Rectal smooth muscle tissue (tissue), 1 donor: Measurements from ENCODE around the gene WWOX.

Experiments used
- H3K27ac ChIP-seq: one replicate; pipeline ENCODE4 v1.7.0; 2013; ENCODE audit warnings: low read depth, low read length, inconsistent platforms
- H3K27me3 ChIP-seq: one replicate; pipeline ENCODE4 v1.7.0; 2013; ENCODE audit warnings: low read length; ENCODE audit not compliant: control insufficient read depth, insufficient read depth
- H3K36me3 ChIP-seq: one replicate; pipeline ENCODE4 v1.7.0; 2013; ENCODE audit warnings: low read length; ENCODE audit not compliant: control insufficient read depth, insufficient read depth
- H3K4me1 ChIP-seq: one replicate; pipeline ENCODE4 v1.7.0; 2013; ENCODE audit warnings: low read length; ENCODE audit not compliant: control insufficient read depth, insufficient read depth
- H3K4me3 ChIP-seq: one replicate; pipeline ENCODE4 v1.7.0; 2013; ENCODE audit warnings: low read length
- H3K9ac ChIP-seq: one replicate; pipeline ENCODE4 v1.7.0; 2013; ENCODE audit warnings: low read length

Gene WWOX

DNA sequence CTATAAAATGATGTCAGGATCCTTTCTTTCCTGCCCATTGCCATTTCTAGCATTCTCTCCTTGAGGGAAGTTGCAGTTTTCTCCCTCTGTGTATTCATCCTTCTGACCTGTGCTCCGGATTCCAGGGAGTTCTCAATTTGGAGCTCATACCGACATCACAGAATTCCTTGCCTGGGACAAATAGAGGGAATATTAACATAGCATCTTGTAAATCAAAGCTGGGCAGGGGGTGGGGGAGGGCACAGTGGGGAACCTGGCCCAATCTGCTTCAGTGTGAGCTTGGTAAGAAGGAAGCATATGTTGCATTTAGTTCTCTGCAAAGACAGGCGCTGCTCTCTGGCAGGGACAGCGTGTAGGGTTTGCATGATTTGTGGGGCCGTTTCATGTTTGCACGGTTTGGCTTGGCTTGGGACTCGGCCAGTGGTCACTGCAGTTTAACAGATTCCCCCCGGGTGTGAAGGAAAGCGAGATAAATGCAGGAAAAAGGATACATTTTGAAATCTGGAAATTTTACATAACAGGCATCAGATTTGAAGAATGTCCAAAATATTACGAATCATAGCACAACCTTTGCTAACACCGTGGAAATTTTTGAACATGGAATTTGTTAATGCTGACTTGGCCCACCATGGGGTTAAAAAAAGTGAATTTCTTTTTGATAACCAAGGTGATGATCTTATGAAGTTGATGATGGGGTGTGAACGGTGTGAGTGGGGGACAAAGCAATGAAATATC is 178.0 kb downstream of the WWOX start:
- Histone ChIP-seq H3K9ac (no peak overlapping the region), H3K4me3 (no peak overlapping the region), H3K27ac (no peak overlapping the region), H3K36me3 (no peaks in the 10 kb centered on the region), H3K4me1 (no peaks in the 10 kb centered on the region), H3K27me3 (no peaks in the 10 kb centered on the region)

DNA sequence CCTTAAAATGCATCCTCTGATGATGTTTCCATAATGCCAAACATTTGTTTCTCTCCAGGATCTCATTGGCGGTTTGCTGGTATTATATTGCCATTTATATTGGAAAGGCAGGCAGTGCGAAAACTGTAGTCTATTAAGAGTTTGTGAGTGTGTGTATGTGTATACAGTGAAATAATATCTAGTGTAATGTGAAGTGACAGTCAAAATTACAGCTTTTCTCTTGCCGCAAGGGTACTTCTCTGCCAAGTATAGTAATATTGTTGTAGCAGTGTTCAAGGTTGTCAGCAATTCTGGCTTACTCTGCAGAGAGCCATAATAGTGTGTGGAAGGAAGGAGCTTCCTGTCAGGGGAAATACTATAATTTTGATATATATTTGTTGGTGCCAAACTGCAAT is 178.6 kb downstream of the WWOX start:
- H3K27ac ChIP-seq = no peak overlapping the region
- H3K4me1 ChIP-seq = no peaks in the 10 kb centered on the region
- H3K36me3 ChIP-seq = no peaks in the 10 kb centered on the region
- no peak overlapping the region for H3K9ac ChIP-seq
- H3K4me3 ChIP-seq = no peak overlapping the region
- H3K27me3 ChIP-seq = no peaks in the 10 kb centered on the region

DNA sequence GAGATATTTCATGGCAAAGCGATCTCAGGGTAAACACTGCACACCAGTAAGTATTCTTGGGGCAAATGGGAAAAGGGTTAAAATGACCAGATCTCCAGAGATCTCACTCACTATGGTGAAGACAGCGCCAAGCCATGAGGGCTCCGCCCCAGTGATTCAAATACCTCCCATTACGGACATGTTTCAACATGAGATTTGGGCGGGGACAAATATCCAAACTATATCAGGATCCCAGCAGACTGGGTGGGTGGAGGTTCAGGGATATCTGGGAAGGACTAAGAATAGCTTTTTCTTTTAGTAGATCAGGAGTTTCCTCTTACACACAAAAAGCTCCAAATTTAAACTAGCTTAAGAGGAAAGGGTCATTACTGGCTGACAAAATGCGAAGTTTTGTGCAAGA is 181.7 kb downstream of the WWOX start:
- H3K36me3 ChIP-seq = no peaks in the 10 kb centered on the region
- H3K27me3 ChIP-seq = no peaks in the 10 kb centered on the region
- H3K4me3 ChIP-seq = no peak overlapping the region
- no peak overlapping the region for H3K27ac ChIP-seq
- no peaks in the 10 kb centered on the region for H3K4me1 ChIP-seq
- no peak overlapping the region for H3K9ac ChIP-seq

DNA sequence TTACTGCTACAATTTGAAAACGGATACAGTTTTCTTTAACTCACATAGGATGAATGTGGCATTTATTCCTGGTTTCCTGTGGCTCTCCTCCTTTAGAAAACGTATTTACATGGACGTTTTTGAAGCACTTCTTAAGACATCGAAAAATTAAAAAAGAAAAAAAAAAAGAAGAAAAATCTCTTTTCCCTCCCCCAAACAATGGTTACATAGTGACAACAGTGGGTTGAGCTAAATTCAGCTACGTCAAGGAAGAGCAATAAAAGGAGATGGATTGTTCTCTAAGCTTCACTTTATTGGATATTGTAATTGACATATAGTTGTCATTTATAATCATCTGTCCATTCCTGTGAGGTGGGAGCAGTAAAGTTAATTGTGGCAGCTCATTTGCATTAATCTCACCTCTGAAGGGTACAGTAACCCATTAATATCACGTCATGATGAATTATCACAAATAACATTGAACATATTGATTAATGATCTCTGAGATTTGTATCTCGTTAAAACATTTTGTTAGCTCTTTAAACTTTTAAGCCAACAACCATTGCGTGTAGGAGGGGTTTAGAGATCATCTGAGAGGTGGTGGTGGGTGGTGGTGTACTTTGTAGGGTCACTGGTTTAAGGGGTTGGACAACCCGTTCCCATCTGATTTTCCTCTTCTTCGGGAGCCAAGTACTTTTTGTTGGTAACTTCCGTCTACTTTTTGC is 184.2 kb downstream of the WWOX start:
- H3K27me3 ChIP-seq = no peaks in the 10 kb centered on the region
- no peaks in the 10 kb centered on the region for H3K4me1 ChIP-seq
- no peak overlapping the region for H3K4me3 ChIP-seq
- H3K27ac ChIP-seq = no peak overlapping the region
- H3K9ac ChIP-seq = no peak overlapping the region
- no peaks in the 10 kb centered on the region for H3K36me3 ChIP-seq

DNA sequence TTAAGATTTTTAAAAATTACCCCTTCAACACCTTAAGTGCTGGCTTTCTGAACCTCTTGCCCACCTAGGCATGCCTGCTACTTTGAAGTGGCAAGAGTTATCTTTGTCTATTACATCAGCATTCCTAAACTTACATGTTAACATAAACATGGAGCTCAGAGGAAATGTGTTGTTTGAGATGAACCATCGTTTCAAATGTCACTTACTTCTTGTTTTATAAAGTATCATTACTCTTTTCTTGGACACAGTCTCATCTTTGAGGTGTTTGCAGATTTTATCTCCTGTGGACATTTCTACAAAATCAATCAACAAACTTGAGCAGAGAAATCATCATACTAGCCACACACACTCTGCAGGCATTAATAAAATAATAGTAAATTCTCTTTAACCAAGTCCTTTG is 184.9 kb downstream of the WWOX start:
- no peaks in the 10 kb centered on the region for H3K27me3 ChIP-seq
- no peaks in the 10 kb centered on the region for H3K4me1 ChIP-seq
- H3K9ac ChIP-seq = no peak overlapping the region
- H3K36me3 ChIP-seq = no peaks in the 10 kb centered on the region
- no peak overlapping the region for H3K27ac ChIP-seq
- no peak overlapping the region for H3K4me3 ChIP-seq

DNA sequence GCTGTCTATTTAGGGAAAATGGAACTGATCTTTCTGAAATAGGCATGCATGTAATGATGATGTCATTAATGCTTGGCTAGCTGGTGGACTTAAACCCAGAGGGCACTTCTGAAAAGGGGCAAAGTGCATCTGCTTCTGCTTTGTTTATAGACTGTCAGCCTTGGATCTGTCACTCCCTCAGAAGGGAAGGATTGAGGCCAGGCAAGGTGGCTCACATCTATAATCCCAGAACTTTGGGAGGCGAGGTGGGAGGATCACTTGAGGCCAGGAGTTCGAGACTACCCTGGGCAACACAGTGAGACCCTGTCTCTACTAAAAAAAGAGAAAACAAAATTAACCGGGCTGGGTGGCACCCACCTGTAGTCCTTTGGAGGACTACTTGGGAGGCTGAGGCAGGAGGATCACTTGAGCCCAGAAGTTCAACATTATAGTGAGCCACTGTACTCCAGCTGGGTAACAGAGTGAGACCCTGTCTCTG is 185.5 kb downstream of the WWOX start:
- no peak overlapping the region for H3K4me3 ChIP-seq
- no peaks in the 10 kb centered on the region for H3K27me3 ChIP-seq
- H3K36me3 ChIP-seq = no peaks in the 10 kb centered on the region
- no peak overlapping the region for H3K9ac ChIP-seq
- no peak overlapping the region for H3K27ac ChIP-seq
- H3K4me1 ChIP-seq = no peaks in the 10 kb centered on the region

DNA sequence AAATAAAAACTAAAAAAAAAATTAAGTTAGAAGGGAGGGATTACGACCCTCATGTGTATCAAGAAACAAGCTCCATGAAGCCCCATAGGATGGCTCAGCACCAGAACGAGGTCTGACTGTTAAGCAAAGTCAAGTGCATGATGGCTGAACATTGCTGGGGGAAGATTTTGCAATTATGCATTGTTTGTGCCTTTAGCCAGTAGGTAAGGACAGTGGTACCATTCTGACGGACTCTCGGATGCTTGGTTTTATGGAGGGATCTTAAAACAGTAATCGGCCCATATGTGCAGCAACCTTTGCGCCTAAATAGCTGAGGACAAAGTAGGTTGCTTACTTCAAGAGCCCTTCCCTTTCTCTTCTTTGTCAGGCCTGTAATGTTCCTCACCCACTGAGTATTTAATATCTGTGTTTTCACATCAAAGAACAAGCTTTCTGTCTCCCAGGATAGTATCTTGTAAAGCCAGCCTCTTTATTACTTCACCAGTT is 186.0 kb downstream of the WWOX start:
- Histone ChIP-seq H3K4me1 (no peaks in the 10 kb centered on the region), H3K4me3 (no peak overlapping the region), H3K27ac (no peak overlapping the region), H3K27me3 (no peaks in the 10 kb centered on the region), H3K36me3 (no peaks in the 10 kb centered on the region), H3K9ac (no peak overlapping the region)

DNA sequence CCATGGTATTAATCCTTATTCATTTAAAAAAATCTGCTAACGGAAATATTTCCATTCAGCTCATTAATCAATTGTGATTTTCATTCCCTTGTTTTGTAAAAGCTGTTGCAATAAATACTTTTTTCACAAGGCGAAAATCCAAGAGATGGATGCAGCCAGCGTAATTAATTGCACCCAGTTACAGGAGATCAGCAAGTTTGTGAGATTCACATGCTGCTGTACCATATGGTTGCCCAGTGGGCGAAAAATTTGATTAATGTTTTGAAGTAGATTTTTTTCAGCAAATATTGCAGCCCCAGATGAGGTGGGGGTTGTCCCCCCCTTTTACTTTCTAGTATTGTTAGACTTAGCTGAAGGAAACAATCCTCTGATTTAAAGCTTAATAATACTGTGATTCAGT is 186.6 kb downstream of the WWOX start:
- H3K4me1 ChIP-seq = no peaks in the 10 kb centered on the region
- H3K9ac ChIP-seq = no peak overlapping the region
- H3K27ac ChIP-seq = no peak overlapping the region
- no peaks in the 10 kb centered on the region for H3K27me3 ChIP-seq
- no peaks in the 10 kb centered on the region for H3K36me3 ChIP-seq
- no peak overlapping the region for H3K4me3 ChIP-seq

DNA sequence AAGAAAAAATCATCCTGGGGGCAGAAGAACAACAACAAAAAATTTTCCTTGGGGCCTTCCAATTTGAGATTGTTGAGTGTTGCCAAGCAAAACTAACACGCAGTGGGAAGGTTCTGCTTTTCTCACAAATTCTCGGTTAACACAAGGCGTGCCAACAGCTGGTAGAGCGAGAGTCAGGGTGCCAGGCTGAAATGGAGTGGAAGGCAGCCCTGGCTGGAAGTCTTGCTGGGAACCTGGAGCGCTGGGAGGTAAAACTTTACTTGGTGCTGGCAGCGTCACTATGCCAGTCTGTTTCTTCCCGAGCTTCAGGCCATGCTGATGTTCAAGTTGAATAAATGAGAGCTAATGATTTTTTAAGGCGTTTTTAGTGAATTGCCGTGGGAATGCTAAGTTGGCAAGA is 189.4 kb downstream of the WWOX start:
- Histone ChIP-seq H3K36me3 (no peaks in the 10 kb centered on the region), H3K9ac (no peak overlapping the region), H3K4me1 (no peaks in the 10 kb centered on the region), H3K4me3 (no peak overlapping the region), H3K27ac (no peak overlapping the region), H3K27me3 (no peaks in the 10 kb centered on the region)

DNA sequence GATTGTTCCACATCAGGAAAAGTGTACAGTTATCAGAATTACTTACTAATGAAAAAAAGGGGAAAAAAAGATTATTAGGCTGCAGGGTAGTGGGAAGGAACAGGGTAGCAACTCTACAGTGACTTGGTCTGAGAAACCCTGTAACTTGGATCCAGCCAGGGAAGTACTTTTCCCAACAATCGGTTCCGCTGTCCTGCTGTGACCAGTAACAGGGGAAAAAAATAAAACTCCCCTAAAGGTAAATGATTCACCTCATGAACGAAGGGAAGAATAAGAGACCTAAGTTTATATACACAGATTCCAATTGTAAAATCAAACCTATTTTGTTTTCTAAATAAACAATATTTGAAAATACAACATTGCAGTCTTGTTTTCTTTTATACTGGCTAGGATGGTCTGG is 189.9 kb downstream of the WWOX start:
- no peak overlapping the region for H3K4me3 ChIP-seq
- no peak overlapping the region for H3K9ac ChIP-seq
- no peaks in the 10 kb centered on the region for H3K36me3 ChIP-seq
- no peak overlapping the region for H3K27ac ChIP-seq
- no peaks in the 10 kb centered on the region for H3K4me1 ChIP-seq
- no peaks in the 10 kb centered on the region for H3K27me3 ChIP-seq

DNA sequence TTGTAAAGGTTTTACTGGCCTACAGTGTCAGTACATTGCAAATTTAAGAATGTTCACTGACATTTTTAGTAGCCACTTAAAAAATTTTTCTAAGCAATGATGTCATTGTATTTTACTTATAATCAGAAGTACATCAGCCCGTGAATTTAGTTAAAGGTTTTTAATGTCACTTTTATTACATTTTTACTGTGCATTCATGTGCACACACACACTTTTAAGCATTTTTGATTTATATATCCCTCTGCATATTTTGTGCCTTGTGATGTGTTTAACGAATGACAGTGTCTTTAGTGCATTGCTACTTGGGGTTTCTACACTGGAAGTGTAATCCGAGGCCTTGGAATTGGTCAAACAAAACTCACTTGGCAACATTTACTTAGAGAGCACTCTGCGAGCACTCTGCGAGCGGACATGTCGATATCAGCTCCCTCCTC is 190.4 kb downstream of the WWOX start:
- no peak overlapping the region for H3K4me3 ChIP-seq

DNA sequence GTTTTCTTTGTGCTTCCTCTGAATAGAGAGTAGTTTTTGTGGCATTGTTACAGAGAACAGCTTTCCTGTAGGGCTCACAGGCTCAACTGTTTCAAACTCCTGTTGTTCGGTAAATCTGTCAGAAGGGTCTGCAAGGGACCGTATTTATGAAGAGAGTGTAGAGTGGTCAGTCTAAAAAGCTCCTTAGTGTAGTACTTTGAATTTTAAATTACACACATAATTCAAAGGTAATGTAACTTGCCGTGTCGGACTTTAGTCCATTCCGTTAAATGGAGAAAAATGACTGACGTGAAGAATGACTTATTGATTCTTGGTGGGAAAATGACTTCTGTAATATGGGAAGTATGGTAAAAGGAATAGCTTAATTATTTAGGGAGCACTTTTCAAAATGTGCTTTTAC is 190.9 kb downstream of the WWOX start:
- Histone ChIP-seq H3K4me3 (no peak overlapping the region), H3K9ac (no peak overlapping the region), H3K27me3 (no peaks in the 10 kb centered on the region), H3K27ac (no peak overlapping the region), H3K36me3 (no peaks in the 10 kb centered on the region), H3K4me1 (no peaks in the 10 kb centered on the region)

More for the DNA sequence above, 190.4 kb downstream of the WWOX start:
- Histone ChIP-seq H3K36me3 (no peaks in the 10 kb centered on the region), H3K9ac (no peak overlapping the region), H3K4me1 (no peaks in the 10 kb centered on the region), H3K27ac (no peak overlapping the region), H3K27me3 (no peaks in the 10 kb centered on the region)
